Osteoblast (primary cell): ENCODE results near the gene CCDC33. TPM values are rescaled to one million over a fixed set of nuclear protein-coding genes. Genes with fewer than 3 reads are reported as not detected.
A peak's percentile ranks its signal among the peaks of the same experiment; 100 is the strongest.

ENCODE experiments used
- DNase-seq: peaks from one replicate; pipeline ENCODE4 v3.0.0; 2011; ENCODE audit warnings: low spot score, mixed read lengths; ENCODE audit not compliant: insufficient read length; ENCODE audit errors: missing footprints
- H2AFZ ChIP-seq: 2 replicates; pipeline ENCODE4 v1.6.0; 2011; ENCODE audit warnings: mild to moderate bottlenecking, low read length
- H3K27ac ChIP-seq: 2 replicates; pipeline ENCODE4 v1.5.1; 2011; ENCODE audit warnings: mild to moderate bottlenecking, low read depth, low read length, moderate library complexity
- H3K27me3 ChIP-seq: 2 replicates; pipeline ENCODE4 v1.6.0; 2012; ENCODE audit warnings: mild to moderate bottlenecking, control low read depth, inconsistent platforms, low read length, moderate library complexity; ENCODE audit not compliant: insufficient read depth
- H3K36me3 ChIP-seq: 2 replicates; pipeline ENCODE4 v1.5.1; 2011; ENCODE audit warnings: mild to moderate bottlenecking, low read length, control low read depth, moderate library complexity; ENCODE audit not compliant: insufficient read depth
- H3K4me1 ChIP-seq: 2 replicates; pipeline ENCODE4 v1.5.1; 2011; ENCODE audit warnings: mild to moderate bottlenecking, low read length, control low read depth, moderate library complexity; ENCODE audit not compliant: insufficient read depth
- H3K4me2 ChIP-seq: 2 replicates; pipeline ENCODE4 v1.6.0; 2011; ENCODE audit warnings: mild to moderate bottlenecking, low read length; ENCODE audit not compliant: insufficient read depth
- H3K4me3 ChIP-seq: fragments of 200-600 bp; sonication (generic); 3 replicates; pipeline ENCODE4 v1.5.1; 2012; ENCODE audit warnings: mild to moderate bottlenecking, low read length, inconsistent platforms; ENCODE audit not compliant: insufficient read depth
- H3K79me2 ChIP-seq: 2 replicates; pipeline ENCODE4 v1.6.0; 2012; ENCODE audit warnings: mild to moderate bottlenecking, low read length, control low read depth, inconsistent platforms; ENCODE audit not compliant: insufficient read depth
- H3K9me3 ChIP-seq: 2 replicates; pipeline ENCODE4 v1.5.1; 2011; ENCODE audit warnings: low read depth, low read length, control low read depth
- H4K20me1 ChIP-seq: 2 replicates; pipeline ENCODE4 v1.6.0; 2012; ENCODE audit warnings: mild to moderate bottlenecking, low read length, control low read depth; ENCODE audit not compliant: insufficient read depth
- total RNA-seq: library from RNA; depleted of rRNA; stranded (reverse); fragments of >200 nt; gene quantifications from 2 replicates; pipeline ENCODE4 v1.2.3, GENCODE V29; 2012
- TF ChIP-seq, protein P1 (sequence below): IDR thresholded peaks from 2 replicates; pipeline ENCODE4 v1.5.1; 2011; ENCODE audit warnings: mild to moderate bottlenecking, low read depth, low read length, moderate library complexity; ENCODE audit errors: extremely low read depth

The CCDC33 gene
- total RNA-seq, 1 donor, result not detected

DNA sequence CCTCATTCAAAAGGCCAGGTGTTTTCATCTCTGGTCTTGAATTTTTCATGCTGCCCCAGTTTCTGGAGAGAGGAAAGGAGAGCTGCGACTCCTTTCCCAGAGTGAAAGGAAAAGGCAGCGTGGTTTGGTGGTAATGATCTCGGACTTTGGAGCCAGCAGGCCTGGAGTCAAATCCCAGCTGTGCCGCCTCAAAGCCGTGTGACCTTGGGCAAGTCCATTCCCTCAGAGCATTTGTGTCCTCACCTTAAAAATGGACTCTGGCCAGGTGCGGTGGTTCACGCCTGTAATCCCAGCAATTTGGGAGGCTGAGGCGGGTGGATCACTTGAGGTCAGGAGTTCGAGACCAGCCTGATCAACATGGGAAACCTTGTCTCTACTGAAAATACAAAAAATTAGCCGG, 4.7 kb upstream of the CCDC33 start:
- H4K20me1 ChIP-seq, result no peaks in the 10 kb centered on the region
- no peaks in the 10 kb centered on the region for H3K79me2 ChIP-seq
- H3K4me3 ChIP-seq, result no peak overlapping the region
- no peak overlapping the region for H3K27ac ChIP-seq
- peaks cover 2% of the 10 kb centered on the region for H3K27me3 ChIP-seq
- H2AFZ ChIP-seq, result no peak overlapping the region
- no peak overlapping the region for H3K4me2 ChIP-seq
- DNase-seq, result peak; percentile 8
- H3K9me3 ChIP-seq, result no peaks in the 10 kb centered on the region
- TF ChIP-seq, protein P1, sequence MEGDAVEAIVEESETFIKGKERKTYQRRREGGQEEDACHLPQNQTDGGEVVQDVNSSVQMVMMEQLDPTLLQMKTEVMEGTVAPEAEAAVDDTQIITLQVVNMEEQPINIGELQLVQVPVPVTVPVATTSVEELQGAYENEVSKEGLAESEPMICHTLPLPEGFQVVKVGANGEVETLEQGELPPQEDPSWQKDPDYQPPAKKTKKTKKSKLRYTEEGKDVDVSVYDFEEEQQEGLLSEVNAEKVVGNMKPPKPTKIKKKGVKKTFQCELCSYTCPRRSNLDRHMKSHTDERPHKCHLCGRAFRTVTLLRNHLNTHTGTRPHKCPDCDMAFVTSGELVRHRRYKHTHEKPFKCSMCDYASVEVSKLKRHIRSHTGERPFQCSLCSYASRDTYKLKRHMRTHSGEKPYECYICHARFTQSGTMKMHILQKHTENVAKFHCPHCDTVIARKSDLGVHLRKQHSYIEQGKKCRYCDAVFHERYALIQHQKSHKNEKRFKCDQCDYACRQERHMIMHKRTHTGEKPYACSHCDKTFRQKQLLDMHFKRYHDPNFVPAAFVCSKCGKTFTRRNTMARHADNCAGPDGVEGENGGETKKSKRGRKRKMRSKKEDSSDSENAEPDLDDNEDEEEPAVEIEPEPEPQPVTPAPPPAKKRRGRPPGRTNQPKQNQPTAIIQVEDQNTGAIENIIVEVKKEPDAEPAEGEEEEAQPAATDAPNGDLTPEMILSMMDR, result no peak
- H3K36me3 ChIP-seq, result no peaks in the 10 kb centered on the region
- peaks cover 14% of the 10 kb centered on the region for H3K4me1 ChIP-seq

DNA sequence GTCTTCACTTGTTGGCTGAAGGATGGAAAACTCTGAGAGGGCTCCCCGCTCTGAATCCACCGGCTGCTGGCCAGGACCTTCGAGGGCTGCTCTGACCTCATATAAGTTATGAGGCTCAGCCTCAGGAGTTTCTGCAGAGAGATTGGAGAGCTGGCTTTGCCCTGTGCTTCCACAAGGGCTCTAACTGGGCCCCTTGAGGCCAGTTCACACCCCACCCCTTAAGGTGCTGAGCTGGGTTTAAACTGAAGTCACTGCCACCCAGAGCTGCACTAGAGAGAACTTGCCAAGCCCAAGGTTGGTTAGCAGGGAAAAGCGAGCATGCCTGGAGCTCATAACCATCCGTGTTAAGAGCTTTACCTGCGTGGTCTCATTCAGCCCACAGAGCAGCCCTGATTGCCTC, 2.8 kb upstream of the CCDC33 start:
- H3K4me3 ChIP-seq, result no peak overlapping the region
- H3K79me2 ChIP-seq, result no peaks in the 10 kb centered on the region
- no peaks in the 10 kb centered on the region for H3K36me3 ChIP-seq
- TF ChIP-seq, protein P1, result no peak
- H2AFZ ChIP-seq, result no peak overlapping the region
- H3K4me1 ChIP-seq, result peaks cover 10% of the 10 kb centered on the region
- peak; percentile 47 for DNase-seq
- no peak overlapping the region for H3K4me2 ChIP-seq
- H3K27me3 ChIP-seq, result no peaks in the 10 kb centered on the region
- no peak overlapping the region for H3K27ac ChIP-seq
- H4K20me1 ChIP-seq, result no peaks in the 10 kb centered on the region
- no peaks in the 10 kb centered on the region for H3K9me3 ChIP-seq

DNA sequence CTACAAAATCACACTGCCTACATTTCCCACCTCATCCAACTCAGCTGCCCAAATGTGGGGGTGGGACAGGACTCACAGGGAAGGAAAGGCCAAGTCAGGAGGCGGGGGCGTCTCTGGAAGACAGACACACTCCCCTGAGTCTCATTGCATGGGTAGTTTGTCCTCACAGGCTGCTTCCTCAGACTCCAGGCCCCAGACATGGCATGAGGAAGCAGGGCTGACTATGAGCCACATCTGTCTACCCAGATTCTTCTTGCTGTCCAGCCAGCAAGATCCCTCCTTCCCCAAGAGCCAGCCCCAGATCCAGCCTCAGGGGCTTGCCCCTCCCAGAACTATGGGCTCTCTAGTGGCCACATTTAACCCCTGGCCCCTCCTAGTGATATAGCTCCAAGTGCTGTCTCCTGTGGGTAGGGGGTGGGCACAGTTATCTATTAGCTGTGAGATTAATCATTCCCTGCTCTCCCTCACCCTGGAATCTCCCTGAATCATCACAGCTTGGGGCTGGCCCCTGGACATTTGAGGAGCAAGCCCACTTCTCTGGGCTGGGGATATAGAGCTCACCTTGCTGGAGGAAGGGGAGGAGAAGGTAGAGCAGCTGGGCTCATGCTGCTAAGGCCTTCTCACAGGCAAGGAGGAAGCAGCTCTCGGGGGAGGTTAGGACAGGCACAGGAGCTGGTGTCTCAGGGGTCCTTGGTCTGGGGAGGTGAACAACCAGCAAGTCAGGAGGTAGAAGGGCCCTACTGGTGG, 2.1 kb upstream of the CCDC33 start:
- Histone ChIP-seq H3K27ac (no peak overlapping the region), H3K4me1 (peaks cover 10% of the 10 kb centered on the region), H3K4me2 (no peak overlapping the region), H4K20me1 (no peaks in the 10 kb centered on the region), H3K27me3 (no peaks in the 10 kb centered on the region), H3K9me3 (no peaks in the 10 kb centered on the region), H2AFZ (peak overlapping the region; percentile 41), H3K4me3 (no peak overlapping the region), H3K36me3 (no peaks in the 10 kb centered on the region), H3K79me2 (no peaks in the 10 kb centered on the region)
- TF ChIP-seq, protein P1, result no peak
- peak; percentile 92 for DNase-seq

DNA sequence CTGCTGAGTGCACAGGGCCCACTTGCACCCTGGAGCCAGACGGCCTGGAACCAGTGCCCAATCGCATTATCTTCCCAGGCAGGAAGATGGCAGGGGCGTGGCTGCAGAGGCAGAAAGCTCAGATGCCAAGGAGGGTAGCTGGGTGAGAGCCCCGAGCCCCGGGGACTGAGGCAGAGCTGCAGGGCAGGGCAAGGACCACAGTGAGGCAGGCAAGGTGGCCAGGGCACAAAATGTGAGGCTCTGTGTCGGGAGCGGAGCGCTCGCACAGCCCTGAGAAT, 1.6 kb upstream of the CCDC33 start:
- no peak overlapping the region for H3K4me3 ChIP-seq
- H3K4me1 ChIP-seq, result peaks cover 10% of the 10 kb centered on the region
- H3K9me3 ChIP-seq, result no peaks in the 10 kb centered on the region
- no peak overlapping the region for H3K4me2 ChIP-seq
- no peaks in the 10 kb centered on the region for H3K79me2 ChIP-seq
- no peaks in the 10 kb centered on the region for H4K20me1 ChIP-seq
- no peak overlapping the region for H3K27ac ChIP-seq
- H3K36me3 ChIP-seq, result no peaks in the 10 kb centered on the region
- H2AFZ ChIP-seq, result no peak overlapping the region
- no peak for DNase-seq
- TF ChIP-seq, protein P1, result no peak
- H3K27me3 ChIP-seq, result no peaks in the 10 kb centered on the region
